H1 (cell line): ENCODE data around the gene FREM2. TPM values are rescaled to one million over a fixed set of nuclear protein-coding genes. Genes with fewer than 3 reads are reported as not detected.
A peak's percentile ranks its signal among the peaks of the same experiment; 100 is the strongest.

Experiments
- CTCF ChIA-PET: fragments of 300-600 bp; sonication (Branson Sonifier 250); formaldehyde crosslinking; loops from one replicate; lab custom pipeline; 2021; ENCODE audit not compliant: partially characterized antibody; lab: Charles Lee
- POLR2A ChIA-PET: fragments of 300-600 bp; sonication (Branson Sonifier 250); formaldehyde crosslinking; loops from one replicate; lab custom pipeline; 2021; ENCODE audit warnings: inconsistent platforms; ENCODE audit not compliant: partially characterized antibody; lab: Charles Lee
- DNase-seq, 2 experiments: peaks; one replicate each; pipeline versions ENCODE4 v3.0.0 to v3.0.0-alpha.2; 2010 to 2022; ENCODE audit warnings: low spot score in 2 of 2, low read depth in 1 of 2, mixed read lengths in 1 of 2
- FAIRE-seq: peaks from 2 replicates; lab custom pipeline; 2011; peaks lifted over from hg19 to GRCh38; lab: Jason Lieb, UNC
- H2AFZ ChIP-seq: 2 replicates; pipeline ENCODE4 v1.8.1; 2012; ENCODE audit warnings: low read length, inconsistent platforms
- H2AK5ac ChIP-seq: 2 replicates; pipeline ENCODE4 v1.6.1; 2013; ENCODE audit warnings: low read depth, low read length
- H2BK120ac ChIP-seq: replicated peaks from 2 replicates; pipeline ENCODE3; 2013; ENCODE audit warnings: low read depth, low read length, inconsistent platforms
- H2BK12ac ChIP-seq: 2 replicates; pipeline ENCODE4 v1.6.1; 2013; ENCODE audit warnings: low read depth, low read length
- H2BK15ac ChIP-seq: 2 replicates; pipeline ENCODE4 v1.6.1; 2013; ENCODE audit warnings: low read length
- H2BK20ac ChIP-seq: 2 replicates; pipeline ENCODE4 v1.6.1; 2013; ENCODE audit warnings: low read length
- H2BK5ac ChIP-seq: 2 replicates; pipeline ENCODE4 v1.6.1; 2013; ENCODE audit warnings: low read depth, low read length
- H3K14ac ChIP-seq: 2 replicates; pipeline ENCODE4 v1.6.1; 2013; ENCODE audit warnings: inconsistent platforms; ENCODE audit not compliant: insufficient read length
- H3K18ac ChIP-seq: 2 replicates; pipeline ENCODE4 v1.6.1; 2013; ENCODE audit warnings: low read length; ENCODE audit errors: extremely low read depth
- H3K23ac ChIP-seq: 2 replicates; pipeline ENCODE4 v1.6.1; 2013; ENCODE audit warnings: inconsistent platforms; ENCODE audit not compliant: insufficient read length
- H3K23me2 ChIP-seq: 2 replicates; pipeline ENCODE4 v1.6.1; 2013; ENCODE audit warnings: low read depth, low read length
- H3K27ac ChIP-seq: 2 replicates; pipeline ENCODE4 v1.6.1; 2011; ENCODE audit warnings: low read depth, low read length, inconsistent platforms
- H3K27me3 ChIP-seq, 4 experiments: replicated peaks in 1 of 4; 1 replicate in 1 of 4; 2 replicates in 3 of 4; pipeline versions ENCODE4 v1.6.1 to v1.8.1; 2011 to 2013; ENCODE audit warnings: low read length in 3 of 4, mild to moderate bottlenecking in 3 of 4, inconsistent platforms in 2 of 4, mixed read lengths in 2 of 4, moderate library complexity in 1 of 4; ENCODE audit not compliant: control insufficient read depth in 3 of 4, insufficient read depth in 3 of 4; ENCODE audit errors: extremely low read depth in 1 of 4
- H3K36me3 ChIP-seq, 4 experiments: 2 replicates each; pipeline versions ENCODE4 v1.6.1 to v1.8.1; 2011 to 2013; ENCODE audit warnings: mild to moderate bottlenecking in 4 of 4, low read length in 3 of 4, moderate library complexity in 2 of 4, control low read depth in 1 of 4, inconsistent platforms in 1 of 4; ENCODE audit not compliant: insufficient read depth in 4 of 4, control insufficient read depth in 2 of 4
- H3K4ac ChIP-seq: replicated peaks from 2 replicates; pipeline ENCODE3; 2013; ENCODE audit warnings: low read length, low read depth, mixed read lengths, inconsistent platforms; ENCODE audit not compliant: insufficient read length
- H3K4me1 ChIP-seq, 4 experiments: replicated peaks in 1 of 4; 1 replicate in 1 of 4; 2 replicates in 3 of 4; pipeline versions ENCODE4 v1.6.1 to v1.8.1; 2011 to 2013; ENCODE audit warnings: low read length in 3 of 4, inconsistent platforms in 2 of 4, mixed read lengths in 1 of 4; ENCODE audit not compliant: insufficient read depth in 4 of 4, control insufficient read depth in 3 of 4
- H3K4me2 ChIP-seq, 2 experiments: 2 replicates each; pipeline versions ENCODE4 v1.6.1 to v1.8.1; 2011 to 2013; ENCODE audit warnings: low read depth in 2 of 2, low read length in 2 of 2, control low read depth in 1 of 2, inconsistent platforms in 1 of 2, mild to moderate bottlenecking in 1 of 2; ENCODE audit not compliant: insufficient read depth in 1 of 2
- H3K4me3 ChIP-seq, 4 experiments: fragments of 200-600, 300-600 bp in 1 of 4; sonication (generic), shearing (Covaris generic), sonication (Bioruptor Twin) in 1 of 4; 2 replicates each; pipeline versions ENCODE4 v1.5.1 to v1.8.1; 2011 to 2016; ENCODE audit warnings: low read length in 4 of 4, low read depth in 3 of 4, control low read depth in 2 of 4, inconsistent platforms in 2 of 4, mild to moderate bottlenecking in 2 of 4, mixed read lengths in 1 of 4, moderate library complexity in 1 of 4; ENCODE audit not compliant: insufficient read depth in 2 of 4; ENCODE audit errors: extremely low read depth in 1 of 4
- H3K56ac ChIP-seq: replicated peaks from 2 replicates; pipeline ENCODE3; 2013; ENCODE audit warnings: low read depth, mild to moderate bottlenecking, mixed read lengths, low read length, inconsistent platforms; ENCODE audit not compliant: insufficient read length
- H3K79me1 ChIP-seq: 2 replicates; pipeline ENCODE4 v1.6.1; 2013; ENCODE audit warnings: low read depth, low read length, control low read depth
- H3K79me2 ChIP-seq, 2 experiments: 2 replicates each; pipeline versions ENCODE4 v1.6.1 to v1.8.1; 2012 to 2013; ENCODE audit warnings: low read length in 2 of 2, mild to moderate bottlenecking in 2 of 2, inconsistent platforms in 1 of 2; ENCODE audit not compliant: insufficient read depth in 2 of 2, control insufficient read depth in 1 of 2
- H3K9ac ChIP-seq, 4 experiments: replicated peaks in 1 of 4; 1 replicate in 1 of 4; 2 replicates in 3 of 4; pipeline versions ENCODE4 v1.6.1 to v1.8.1; 2011 to 2013; ENCODE audit warnings: low read depth in 3 of 4, low read length in 3 of 4, control low read depth in 2 of 4, mild to moderate bottlenecking in 2 of 4, moderate library complexity in 2 of 4, inconsistent platforms in 1 of 4; ENCODE audit errors: extremely low read depth in 1 of 4
- H3K9me3 ChIP-seq, 2 experiments: 2 replicates each; pipeline versions ENCODE4 v1.6.1 to v1.8.1; 2012 to 2013; ENCODE audit warnings: mild to moderate bottlenecking in 2 of 2, moderate library complexity in 2 of 2, control low read depth in 1 of 2, inconsistent platforms in 1 of 2, low read depth in 1 of 2, low read length in 1 of 2, mixed read lengths in 1 of 2; ENCODE audit not compliant: insufficient read depth in 2 of 2
- H4K20me1 ChIP-seq, 2 experiments: replicated peaks in 1 of 2; 2 replicates each; pipeline versions ENCODE3 to v1.8.1; 2011 to 2013; ENCODE audit warnings: inconsistent platforms in 2 of 2, low read length in 2 of 2, mild to moderate bottlenecking in 1 of 2; ENCODE audit not compliant: insufficient read depth in 2 of 2, control insufficient read depth in 1 of 2
- H4K5ac ChIP-seq: 2 replicates; pipeline ENCODE4 v1.6.1; 2013; ENCODE audit warnings: low read length, low read depth, mixed read lengths, inconsistent platforms; ENCODE audit not compliant: insufficient read length
- H4K8ac ChIP-seq: 2 replicates; pipeline ENCODE4 v1.8.0; 2013; ENCODE audit warnings: mild to moderate bottlenecking, moderate library complexity, low read length, inconsistent platforms; ENCODE audit not compliant: insufficient read depth; ENCODE audit errors: extremely low read depth
- H4K91ac ChIP-seq: replicated peaks from 2 replicates; pipeline ENCODE3; 2013; ENCODE audit warnings: low read length, mixed read lengths, inconsistent platforms; ENCODE audit not compliant: insufficient read length
- BRCA1 ChIP-seq: IDR thresholded peaks from 2 replicates; pipeline ENCODE4 v1.6.1; 2012; ENCODE audit warnings: low read depth, low read length, improper control_type of control experiment
- RAD21 ChIP-seq, 2 experiments: IDR thresholded peaks in 1 of 2; conservative IDR thresholded peaks in 1 of 2; 2 replicates each; pipeline ENCODE4 v1.6.1; 2011; ENCODE audit warnings: low read depth in 2 of 2, low read length in 2 of 2, improper control_type of control experiment in 1 of 2, inconsistent platforms in 1 of 2, mild to moderate bottlenecking in 1 of 2, moderate library complexity in 1 of 2
- WGBS, 2 experiments: shearing (Covaris generic) in 1 of 2; methylation state at CpG; one replicate each; pipeline versions ENCODE4 v1.1.6 to v1.1.7; 2013 to 2015; ENCODE audit warnings: low lambda C conversion rate in 2 of 2, mixed read lengths in 2 of 2, inconsistent platforms in 1 of 2, low coverage in 1 of 2, missing lambda C conversion rate in 1 of 2; ENCODE audit not compliant: insufficient replicate concordance in 2 of 2, insufficient coverage in 1 of 2, insufficient read length in 1 of 2; ENCODE audit errors: extremely low coverage in 1 of 2, missing lambda C conversion rate in 1 of 2; 5-methylcytosine and 5-hydroxymethylcytosine counted together
- polyA plus RNA-seq, 7 experiments: library from polyadenylated mRNA; depleted of rRNA in 3 of 7; stranded (reverse) in 5 of 7; unstranded in 2 of 7; fragments of >200 nt in 5 of 7; fragments of 200-250 nt in 2 of 7; gene quantifications; 1 replicate in 5 of 7; 2 replicates in 1 of 7; 4 replicates in 1 of 7; pipeline versions ENCODE4 v1.2.1 to v1.2.3, GENCODE V29; 2011 to 2013; ENCODE audit warnings: missing spikeins in 2 of 7, mixed read lengths in 2 of 7
- total RNA-seq: library from RNA; stranded (reverse); fragmentation: NEBNext Ultra II Directional; extraction: Animal tissue kit (Norgen Biotek cat#: 25700); gene quantifications from 2 replicates; pipeline ENCODE4 v1.2.1, GENCODE V29; 2021
- TF ChIP-seq, protein P1 (sequence below), 3 experiments: IDR thresholded peaks; 1 replicate in 2 of 3; 2 replicates in 1 of 3; pipeline versions ENCODE4 v1.5.1 to v1.6.1; 2011; ENCODE audit warnings: low read length in 3 of 3, mild to moderate bottlenecking in 3 of 3, inconsistent platforms in 2 of 3, low read depth in 1 of 3, moderate library complexity in 1 of 3; ENCODE audit not compliant: insufficient read depth in 1 of 3; ENCODE audit errors: control extremely low read depth in 1 of 3

Gene FREM2
- total and polyA plus RNA-seq, 2 of the 8 experiments (the other 6 are each of a cell fraction or from before 2014, with no cell fraction given): 11.6 to 22.8 TPM

DNA sequence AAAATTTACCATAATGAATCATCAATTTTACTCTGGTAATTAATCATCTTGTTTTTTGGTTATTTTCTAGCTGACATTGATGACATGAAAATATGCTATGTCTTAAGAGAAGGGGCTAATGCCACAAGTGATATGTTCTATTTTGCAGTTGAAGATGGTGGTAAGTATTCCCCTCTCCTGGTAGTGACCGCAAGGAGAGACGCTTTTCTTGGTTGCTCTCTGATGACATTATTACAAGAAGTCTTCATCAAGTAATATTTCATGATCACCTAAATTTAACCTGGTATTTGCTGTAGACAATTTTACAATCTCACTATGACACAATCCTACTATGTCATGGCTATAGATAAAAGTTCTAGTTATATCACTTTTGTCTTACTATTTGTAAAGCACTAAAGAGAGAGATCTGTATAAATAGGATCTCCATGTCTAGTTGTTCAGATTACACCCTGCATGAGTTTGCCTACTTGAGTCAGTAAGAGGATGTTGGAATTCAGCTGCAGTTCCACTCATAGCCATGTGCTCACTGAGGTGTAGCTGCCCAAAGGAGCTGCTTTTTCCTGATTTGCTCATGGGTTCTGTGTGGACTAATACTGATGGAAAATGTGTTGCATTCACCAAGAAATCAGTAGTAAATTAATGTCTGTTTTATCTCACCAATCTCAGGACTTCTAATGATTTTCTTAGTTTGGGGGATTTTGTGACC, 10.9 kb downstream of the FREM2 start:
- no peak overlapping the region for H2BK5ac ChIP-seq
- no peaks in the 10 kb centered on the region for H3K27me3 ChIP-seq
- H4K91ac ChIP-seq: no peak overlapping the region
- H3K27ac ChIP-seq: no peak overlapping the region
- no peak overlapping the region for H2BK15ac ChIP-seq
- ChIA-PET POLR2A (interaction anchor here (3.0 kb wide), 1 partner anchor 10 kb away, joined by 19 read pairs; the partner anchor contains the start of gene FREM2), CTCF (interaction anchor here (0.7 to 2.7 kb wide), 8 partner anchors 11 to 96 kb away, joined by 3 to 22 read pairs (median 3); partner anchors contain the start of gene FREM2)
- no peak for DNase-seq
- H3K4me3 ChIP-seq: no peak overlapping the region
- H3K9ac ChIP-seq: no peak overlapping the region
- H2BK20ac ChIP-seq: no peak overlapping the region
- no peak overlapping the region for H3K4ac ChIP-seq
- peaks cover 0 to 4% (median under 1%) of the 10 kb centered on the region in 4 experiments; a peak in 3 of 7 replicates for H3K4me1 ChIP-seq
- no peaks in the 10 kb centered on the region for H3K9me3 ChIP-seq
- H4K8ac ChIP-seq: no peak overlapping the region
- no peaks in the 10 kb centered on the region for H3K23me2 ChIP-seq
- H2AFZ ChIP-seq: no peak overlapping the region
- 96% methylated on average over 2 of the region's 2 CpGs; no CpG with 5 or more reads in 1 of the 2 experiments for WGBS, 2 experiments
- peaks cover 0 to 23% of the 10 kb centered on the region in 2 experiments; a peak in 2 of 4 replicates for H3K79me2 ChIP-seq
- no peaks in the 10 kb centered on the region for H4K20me1 ChIP-seq
- H4K5ac ChIP-seq: no peak overlapping the region
- no peak overlapping the region for H3K56ac ChIP-seq
- H3K14ac ChIP-seq: no peak overlapping the region
- no peak overlapping the region for H2BK120ac ChIP-seq
- H3K4me2 ChIP-seq: no peak overlapping the region
- H3K18ac ChIP-seq: no peak overlapping the region
- H3K79me1 ChIP-seq: no peaks in the 10 kb centered on the region
- H2AK5ac ChIP-seq: no peak overlapping the region
- H3K36me3 ChIP-seq: no peaks in the 10 kb centered on the region
- 0 out of 4 replicates have a peak, but pooled peaks of 1 of the 2 experiments have one; percentile 18 for TF ChIP-seq RAD21 (IDR thresholded peaks at IDR 0.05 in 1 of 2, conservative IDR thresholded peaks at IDR 0.05 in 1 of 2; ENCODE audit: low read depth in 2 of 2, low read length in 2 of 2)
- TF ChIP-seq BRCA1: no peak
- TF ChIP-seq, protein P1, sequence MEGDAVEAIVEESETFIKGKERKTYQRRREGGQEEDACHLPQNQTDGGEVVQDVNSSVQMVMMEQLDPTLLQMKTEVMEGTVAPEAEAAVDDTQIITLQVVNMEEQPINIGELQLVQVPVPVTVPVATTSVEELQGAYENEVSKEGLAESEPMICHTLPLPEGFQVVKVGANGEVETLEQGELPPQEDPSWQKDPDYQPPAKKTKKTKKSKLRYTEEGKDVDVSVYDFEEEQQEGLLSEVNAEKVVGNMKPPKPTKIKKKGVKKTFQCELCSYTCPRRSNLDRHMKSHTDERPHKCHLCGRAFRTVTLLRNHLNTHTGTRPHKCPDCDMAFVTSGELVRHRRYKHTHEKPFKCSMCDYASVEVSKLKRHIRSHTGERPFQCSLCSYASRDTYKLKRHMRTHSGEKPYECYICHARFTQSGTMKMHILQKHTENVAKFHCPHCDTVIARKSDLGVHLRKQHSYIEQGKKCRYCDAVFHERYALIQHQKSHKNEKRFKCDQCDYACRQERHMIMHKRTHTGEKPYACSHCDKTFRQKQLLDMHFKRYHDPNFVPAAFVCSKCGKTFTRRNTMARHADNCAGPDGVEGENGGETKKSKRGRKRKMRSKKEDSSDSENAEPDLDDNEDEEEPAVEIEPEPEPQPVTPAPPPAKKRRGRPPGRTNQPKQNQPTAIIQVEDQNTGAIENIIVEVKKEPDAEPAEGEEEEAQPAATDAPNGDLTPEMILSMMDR (IDR thresholded peaks at IDR 0.05; ENCODE audit: control extremely low read depth in 1 of 3, insufficient read depth in 1 of 3, low read depth in 1 of 3, low read length in 3 of 3): peak in 1 of 3 experiments; percentile 27; a peak in 1 of 4 replicates
- TF ChIP-seq, all 59 proteins: peak for 2
- Histone ChIP-seq H3K23ac (no peak overlapping the region), H2BK12ac (no peak overlapping the region)
- FAIRE-seq: peak; percentile 84
